Measurements from ENCODE around the gene ZER1. TPM values are rescaled to one million over a fixed set of nuclear protein-coding genes. Genes with fewer than 3 reads are reported as not detected.
"Not testable (repeated sequence)": the region's sequence is repeated elsewhere in the genome, so short reads cannot be mapped to it uniquely, and the experiment has no call there.

ZER1 gene
- total RNA-seq, 1 experiment from 2014 or later: 10.2 TPM

DNA sequence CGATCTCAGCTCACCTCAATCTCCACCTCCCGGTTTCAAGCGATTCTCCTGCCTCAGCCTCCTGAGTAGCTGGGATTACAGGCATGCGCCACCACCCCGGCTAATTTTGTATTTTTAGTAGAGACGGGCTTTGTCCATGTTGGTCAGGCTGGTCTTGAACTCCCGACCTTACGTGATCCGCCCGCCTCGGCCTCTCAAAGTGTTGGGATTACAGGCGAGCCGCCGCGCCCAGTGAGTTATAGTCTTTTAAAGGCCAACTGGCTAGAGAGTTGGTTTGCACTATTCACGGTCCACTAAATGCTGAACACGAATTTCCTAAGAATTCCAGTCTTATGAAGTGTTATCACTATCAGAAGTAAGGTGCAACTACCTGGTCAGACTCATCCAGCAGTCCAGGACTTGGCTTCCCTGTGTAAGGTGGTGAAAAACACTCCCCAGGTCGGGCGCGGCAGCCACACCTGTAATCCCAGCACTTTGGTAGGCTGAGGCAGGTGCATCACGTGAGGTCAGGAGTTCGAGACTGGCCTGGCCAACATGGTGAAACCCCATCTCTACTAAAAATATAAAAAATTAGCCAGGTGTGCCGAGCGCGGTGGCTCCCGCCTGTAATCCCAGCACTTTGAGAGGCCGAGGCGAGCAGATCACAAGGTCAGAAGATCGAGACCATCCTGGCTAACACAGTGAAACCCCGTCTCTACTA, 72.5 kb downstream of the ZER1 start:
- H3K27me3 ChIP-seq, DNase-seq, H3K4me3 ChIP-seq, H3K9me3 ChIP-seq: not testable (repeated sequence)
- H3K36me3 ChIP-seq: peaks cover 26% of the 10 kb centered on the region

DNA sequence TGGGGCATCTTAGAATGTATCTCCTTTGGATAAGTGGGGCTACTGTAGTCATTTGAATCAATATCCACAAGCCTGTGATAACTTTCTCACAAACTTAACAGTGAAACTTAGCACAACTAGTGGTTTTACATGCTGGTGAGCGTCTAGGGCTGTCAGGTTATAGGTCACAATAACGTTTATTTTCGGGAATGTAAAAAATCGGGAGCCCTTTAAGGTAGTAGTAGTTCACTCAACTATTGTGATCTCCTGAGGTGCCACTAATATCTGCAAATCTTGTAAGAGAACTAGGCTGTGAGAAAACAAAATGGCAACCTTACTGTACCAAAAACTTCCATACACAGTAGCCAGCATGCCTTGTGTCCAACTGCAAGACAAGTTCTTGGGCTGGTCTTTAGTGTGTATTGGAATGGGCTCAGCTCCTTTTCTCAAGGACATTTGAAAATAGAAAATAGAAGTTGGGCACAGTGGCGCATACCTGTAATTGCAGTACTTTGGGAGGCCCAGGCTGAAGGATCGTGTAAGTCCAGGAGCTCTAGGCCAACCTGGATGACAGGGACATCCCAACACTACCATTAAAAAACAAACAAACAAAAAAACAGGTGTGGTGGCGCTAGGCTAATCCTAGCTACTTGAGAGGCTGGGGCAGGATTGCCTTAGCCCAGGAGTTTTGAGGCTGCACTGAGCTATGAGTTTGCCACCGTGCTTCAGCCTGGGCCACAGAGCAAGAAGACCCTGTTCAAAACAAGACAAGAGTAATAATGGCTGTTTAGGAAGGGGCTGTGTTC, 74.6 kb downstream of the ZER1 start:
- Histone ChIP-seq H3K4me3 (no peak overlapping the region), H3K27me3 (no peaks in the 10 kb centered on the region), H3K9me3 (no peaks in the 10 kb centered on the region), H3K36me3 (peaks cover 46% of the 10 kb centered on the region)
- no peak for DNase-seq

DNA sequence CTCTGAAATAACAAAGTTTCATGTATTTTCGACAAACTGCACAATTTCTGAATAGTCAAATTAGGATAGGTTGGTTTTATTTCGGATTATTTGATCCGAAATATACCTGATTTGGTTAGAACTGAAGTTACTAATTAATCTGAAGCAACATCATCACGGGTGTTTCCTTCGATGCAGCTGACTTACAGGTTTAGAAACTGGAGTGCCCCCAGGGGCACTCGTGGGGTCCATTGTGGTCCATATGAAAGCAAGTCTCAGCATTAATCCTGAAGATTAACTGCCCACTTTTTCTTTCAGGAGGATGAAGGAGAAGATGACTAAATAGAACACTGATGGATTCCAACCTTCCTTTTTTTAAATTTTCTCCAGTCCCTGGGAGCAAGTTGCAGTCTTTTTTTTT, 77.4 kb downstream of the ZER1 start:
- Histone ChIP-seq H3K36me3 (peaks cover 66% of the 10 kb centered on the region), H3K4me3 (no peak overlapping the region), H3K9me3 (no peaks in the 10 kb centered on the region), H3K27me3 (no peaks in the 10 kb centered on the region)
- no peak for DNase-seq

DNA sequence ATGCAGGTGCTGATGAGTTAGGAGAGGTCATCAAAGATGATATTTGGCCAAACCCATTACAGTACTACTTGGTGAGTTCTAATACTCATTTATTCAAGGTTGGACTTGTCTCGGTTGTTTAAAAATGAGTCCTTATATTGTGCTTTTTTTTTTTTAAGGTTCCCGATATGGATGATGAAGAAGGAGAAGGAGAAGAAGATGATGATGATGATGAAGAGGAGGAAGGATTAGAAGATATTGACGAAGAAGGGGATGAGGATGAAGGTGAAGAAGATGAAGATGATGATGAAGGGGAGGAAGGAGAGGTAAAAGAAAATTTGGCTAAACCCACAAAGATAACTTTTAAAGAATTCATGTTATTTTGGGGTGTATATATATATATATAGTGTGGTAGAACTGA, 78.0 kb downstream of the ZER1 start:
- H3K9me3 ChIP-seq, H3K27me3 ChIP-seq, DNase-seq, H3K4me3 ChIP-seq: not testable (repeated sequence)
- H3K36me3 ChIP-seq: peaks cover 66% of the 10 kb centered on the region

DNA sequence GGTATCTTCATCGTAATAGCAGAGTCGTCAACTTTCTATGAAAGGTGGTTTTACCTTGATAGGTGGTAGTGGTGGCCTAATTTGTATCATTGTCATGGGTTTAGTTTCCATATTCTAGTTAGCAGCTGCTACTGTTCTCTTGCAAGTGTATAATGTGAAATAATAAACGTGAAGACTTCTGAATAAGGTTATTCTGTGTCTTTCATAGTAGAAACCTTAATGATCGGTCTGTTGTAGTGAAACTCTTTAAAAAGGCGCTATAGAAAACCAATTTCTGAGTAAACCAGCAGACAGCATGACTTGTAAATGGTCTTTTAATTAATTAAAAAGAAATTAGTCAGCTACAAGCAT, 81.1 kb downstream of the ZER1 start:
- Histone ChIP-seq H3K36me3 (peaks cover 48% of the 10 kb centered on the region), H3K27me3 (no peaks in the 10 kb centered on the region), H3K4me3 (peak overlapping the region; percentile 89), H3K9me3 (no peaks in the 10 kb centered on the region)
- DNase-seq: no peak

DNA sequence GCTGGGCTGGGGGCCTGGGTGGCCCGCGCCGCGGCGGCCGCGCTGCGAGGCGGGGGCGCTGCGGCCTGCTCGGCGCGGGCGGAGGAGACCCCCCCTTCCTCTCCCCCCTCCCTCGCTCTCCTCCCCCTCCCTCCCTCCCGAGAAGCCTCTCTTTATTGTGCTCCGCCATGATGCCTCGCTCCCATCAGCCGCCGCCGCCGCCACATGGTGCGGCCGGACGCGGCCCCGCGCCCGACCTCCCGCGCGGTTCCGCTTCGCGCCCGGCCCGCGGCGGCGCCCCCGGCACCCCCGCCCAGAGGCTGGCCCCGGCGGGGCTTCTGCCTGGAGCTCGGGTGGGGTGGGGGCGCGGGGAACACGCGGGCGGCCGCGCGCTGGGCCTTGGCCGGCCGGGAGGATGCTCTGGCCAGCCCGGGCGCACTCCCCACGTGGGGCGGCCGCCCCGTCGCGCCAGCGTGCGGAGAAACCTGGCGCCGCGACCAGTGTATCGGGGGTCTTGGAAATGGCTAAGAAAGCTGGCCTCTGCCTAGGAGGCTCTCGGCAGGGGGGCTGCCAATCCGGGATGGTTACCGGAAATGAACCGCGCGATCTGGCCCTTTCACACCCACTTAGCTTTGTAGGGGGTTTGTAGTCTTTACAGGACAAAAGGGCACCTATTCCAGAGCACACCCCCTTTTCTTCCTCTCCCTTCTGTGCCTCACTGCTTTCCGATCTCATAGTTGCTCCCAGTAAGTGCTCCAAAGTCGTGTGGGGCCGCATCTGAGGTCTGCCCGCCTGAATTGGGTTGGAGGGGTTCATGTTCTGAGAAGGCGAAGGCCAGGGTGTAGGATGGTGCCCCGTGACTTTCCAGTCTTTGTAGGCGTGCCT, 81.7 kb downstream of the ZER1 start:
- H3K36me3 ChIP-seq: peaks cover 43% of the 10 kb centered on the region
- H3K9me3 ChIP-seq: no peaks in the 10 kb centered on the region
- DNase-seq: peak; percentile 46
- peak overlapping the region; percentile 89 for H3K4me3 ChIP-seq
- no peaks in the 10 kb centered on the region for H3K27me3 ChIP-seq

DNA sequence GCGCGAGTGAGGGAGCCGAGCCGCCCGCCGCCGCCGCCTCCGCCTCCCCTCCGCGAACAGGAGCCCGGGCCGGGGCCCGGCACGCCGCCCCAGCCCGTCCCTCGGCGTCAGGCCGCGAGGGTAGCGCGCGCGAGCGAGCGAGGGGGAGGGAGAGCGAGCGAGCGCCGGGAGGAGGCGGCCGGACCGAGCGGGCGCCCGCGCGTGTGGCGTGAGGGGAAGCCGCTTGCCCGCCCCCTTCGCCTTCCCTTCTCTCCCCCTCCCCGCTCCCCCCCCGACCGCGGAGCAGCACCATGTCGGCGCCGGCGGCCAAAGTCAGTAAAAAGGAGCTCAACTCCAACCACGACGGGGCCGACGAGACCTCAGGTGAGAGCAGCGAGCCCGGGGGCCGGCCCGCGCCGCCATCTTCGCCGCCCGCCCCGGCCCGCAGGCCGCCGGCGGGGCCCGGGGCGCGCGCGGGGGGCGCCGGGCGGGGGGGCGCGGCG, 82.4 kb downstream of the ZER1 start:
- no peaks in the 10 kb centered on the region for H3K9me3 ChIP-seq
- H3K4me3 ChIP-seq: peak overlapping the region; percentile 53
- H3K27me3 ChIP-seq: no peaks in the 10 kb centered on the region
- no peak for DNase-seq
- H3K36me3 ChIP-seq: peaks cover 41% of the 10 kb centered on the region

DNA sequence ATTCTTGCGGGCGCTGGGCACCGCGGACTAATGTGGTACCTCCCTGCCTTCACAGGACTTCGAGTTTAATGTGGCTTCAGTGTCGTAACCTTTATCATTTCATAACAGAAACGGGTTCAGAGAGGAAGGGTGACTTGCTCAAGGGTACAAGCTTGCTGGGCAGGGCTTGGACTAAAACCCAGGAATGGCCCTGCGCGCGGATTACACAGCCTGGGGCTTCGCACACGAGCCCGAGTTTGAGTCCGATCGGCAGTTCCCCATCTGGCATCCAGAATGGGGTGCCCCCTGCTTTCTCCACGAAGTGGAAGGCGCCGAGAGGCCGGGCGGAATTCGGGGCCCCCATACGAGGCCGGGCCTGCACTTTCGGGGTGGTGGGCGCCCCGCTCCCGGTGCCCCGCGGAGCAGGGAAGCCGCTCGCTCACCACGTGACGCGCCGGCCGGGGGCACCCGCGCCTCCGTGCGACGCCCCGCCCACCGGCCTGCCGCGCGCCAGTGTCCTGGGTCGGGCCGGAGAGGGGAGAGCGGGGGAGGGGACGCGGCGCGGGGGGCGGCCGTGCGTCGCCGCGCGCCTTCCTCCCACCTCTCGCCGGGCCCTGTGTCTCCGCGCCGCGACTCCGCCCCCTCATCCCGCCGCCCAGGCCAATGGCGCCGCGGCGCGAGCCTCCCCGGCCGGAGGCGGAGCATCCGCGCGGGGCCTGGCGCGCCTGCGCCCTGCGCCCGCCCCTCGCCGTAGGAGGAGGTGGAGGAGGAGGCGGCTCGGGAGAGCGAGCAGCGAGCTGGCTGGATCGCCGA, 83.0 kb downstream of the ZER1 start, which contains the start of gene SET:
Gene SET, plus strand, starts transcription at position 722 of the 792 bp plus-strand sequence. CDS start 361 bp downstream, outside the sequence.
- Histone ChIP-seq H3K36me3 (peaks cover 34% of the 10 kb centered on the region), H3K27me3 (no peaks in the 10 kb centered on the region), H3K9me3 (no peaks in the 10 kb centered on the region), H3K4me3 (peak within 1 kb of the TSS; percentile 89)
- DNase-seq: peak; percentile 94

DNA sequence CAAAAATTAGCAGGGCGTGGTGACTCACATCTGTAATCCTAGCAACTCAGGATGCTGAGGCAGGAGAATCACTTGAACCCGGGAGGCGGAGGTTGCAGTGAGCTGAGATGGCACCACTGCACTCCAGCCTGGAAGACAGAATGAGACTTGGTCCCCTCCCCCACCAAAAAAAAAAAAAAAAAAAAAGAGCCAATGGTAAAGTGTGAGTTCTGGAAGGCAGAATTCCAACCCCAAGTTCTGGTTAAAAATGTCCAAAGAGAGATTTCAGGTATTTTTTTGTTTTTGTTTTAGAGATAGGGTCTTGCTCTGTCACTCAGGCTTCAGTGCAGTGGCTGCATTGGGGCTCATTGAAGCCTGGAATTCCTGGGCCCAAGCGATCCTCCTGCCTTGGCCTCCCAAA, 84.3 kb downstream of the ZER1 start:
- no peak for DNase-seq
- no peak overlapping the region for H3K4me3 ChIP-seq
- no peaks in the 10 kb centered on the region for H3K27me3 ChIP-seq
- H3K9me3 ChIP-seq: no peaks in the 10 kb centered on the region
- H3K36me3 ChIP-seq: peaks cover 22% of the 10 kb centered on the region

DNA sequence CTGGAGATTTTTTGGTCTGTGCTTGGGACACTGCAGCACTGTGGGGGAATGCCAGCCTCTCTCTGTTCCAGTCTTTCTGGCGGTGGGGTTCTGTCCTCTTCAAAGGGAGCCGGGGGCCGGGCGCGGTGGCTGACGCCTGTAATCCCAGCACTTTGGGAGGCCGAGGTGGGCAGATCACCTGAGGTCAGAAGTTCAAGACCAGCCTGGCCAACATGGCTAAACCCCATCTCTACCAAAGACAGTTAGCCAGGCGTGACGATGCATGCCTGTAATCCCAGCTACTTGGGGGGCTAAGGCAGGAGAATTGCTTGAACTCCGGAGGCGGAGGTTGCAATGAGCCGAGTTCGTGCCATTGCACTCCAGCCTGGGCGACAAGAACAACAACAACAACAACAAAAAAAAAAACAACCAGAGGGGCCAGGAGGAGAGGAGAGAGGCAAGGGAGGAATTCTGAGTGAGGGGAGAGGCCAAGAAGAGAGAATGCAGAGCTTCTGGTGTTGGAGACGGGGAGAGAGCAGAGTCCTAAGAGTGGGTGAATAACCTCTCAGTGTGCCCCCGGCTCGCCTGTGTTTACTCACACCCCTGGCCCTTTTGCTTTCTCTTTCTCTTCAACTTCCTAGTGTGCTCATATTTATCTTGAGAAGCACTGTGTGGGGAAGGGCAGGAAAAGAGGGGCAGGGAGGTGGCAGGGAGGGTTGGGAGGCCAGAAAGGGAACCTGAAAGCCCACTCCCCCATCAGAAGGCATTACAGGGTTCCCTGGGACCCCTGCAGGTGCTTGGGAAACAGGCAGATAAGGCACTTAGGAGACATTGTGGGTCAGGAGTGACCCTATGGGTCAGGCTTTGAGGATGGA, 85.9 kb downstream of the ZER1 start:
- no peak for DNase-seq
- H3K4me3 ChIP-seq: no peak overlapping the region

DNA sequence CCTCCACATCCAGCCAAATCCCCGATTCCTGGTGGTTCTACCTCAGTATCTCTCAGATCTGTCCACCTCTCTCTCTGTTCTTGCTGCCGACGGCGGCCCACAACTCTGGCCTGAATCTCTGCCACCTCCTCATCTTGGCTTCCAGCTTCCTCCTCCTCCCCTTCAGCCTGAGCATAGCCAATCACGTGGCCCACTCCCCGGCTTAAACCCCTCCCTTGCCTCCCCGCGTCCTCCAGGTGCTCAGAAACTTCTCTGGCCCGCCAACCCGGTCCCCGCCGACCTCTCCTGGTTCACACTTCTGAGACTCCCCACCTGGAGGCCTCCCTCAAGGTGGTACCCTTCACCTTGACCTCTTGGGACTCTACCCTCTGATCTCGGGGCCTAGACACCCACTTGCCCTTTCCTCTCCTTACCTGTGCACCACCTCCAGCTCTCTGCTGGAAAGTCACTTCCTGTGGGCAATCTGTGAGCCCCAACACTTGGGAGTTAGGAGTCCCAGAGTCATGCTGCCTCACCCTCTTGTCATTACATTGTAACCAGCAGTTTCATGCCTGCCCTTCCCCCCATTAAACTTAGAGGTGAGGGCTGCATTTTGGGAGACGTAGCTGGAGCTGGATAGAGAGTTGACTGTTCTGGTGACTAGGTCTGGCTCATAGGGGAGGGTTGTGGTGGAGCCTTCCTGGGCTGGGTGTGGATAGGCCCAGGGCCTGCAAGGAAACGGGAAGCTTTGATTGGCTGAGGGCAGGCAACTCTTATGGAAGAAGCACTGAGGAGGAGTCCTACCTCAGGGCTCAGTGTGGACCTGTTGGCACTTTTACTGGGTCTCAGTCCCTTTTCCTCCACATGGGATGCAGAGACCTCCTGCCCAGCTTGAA, 87.2 kb downstream of the ZER1 start:
- Histone ChIP-seq H3K9me3 (no peaks in the 10 kb centered on the region), H3K4me3 (peak overlapping the region; percentile 68), H3K27me3 (no peaks in the 10 kb centered on the region), H3K36me3 (no peaks in the 10 kb centered on the region)
- peak; percentile 83 for DNase-seq

More for the DNA sequence above, 85.9 kb downstream of the ZER1 start:
- H3K9me3 ChIP-seq: no peaks in the 10 kb centered on the region
- H3K36me3 ChIP-seq: peaks cover 8% of the 10 kb centered on the region
- no peaks in the 10 kb centered on the region for H3K27me3 ChIP-seq

DNA sequence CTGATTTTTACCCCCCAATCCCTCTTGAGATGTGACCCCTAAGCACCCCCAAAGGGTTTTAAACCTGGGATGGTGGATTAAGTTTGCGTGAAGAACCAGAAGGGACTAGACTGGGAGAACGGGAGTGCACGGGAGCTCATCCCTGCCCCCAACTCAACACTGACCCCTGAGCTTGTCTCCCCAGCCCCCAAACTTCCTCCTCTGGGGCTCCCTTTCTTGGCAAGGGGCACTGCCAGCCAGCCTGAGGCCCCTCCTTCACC, 87.7 kb downstream of the ZER1 start:
- H3K9me3 ChIP-seq: no peaks in the 10 kb centered on the region
- H3K36me3 ChIP-seq: no peaks in the 10 kb centered on the region
- peak overlapping the region; percentile 68 for H3K4me3 ChIP-seq
- no peaks in the 10 kb centered on the region for H3K27me3 ChIP-seq
- DNase-seq: no peak

DNA sequence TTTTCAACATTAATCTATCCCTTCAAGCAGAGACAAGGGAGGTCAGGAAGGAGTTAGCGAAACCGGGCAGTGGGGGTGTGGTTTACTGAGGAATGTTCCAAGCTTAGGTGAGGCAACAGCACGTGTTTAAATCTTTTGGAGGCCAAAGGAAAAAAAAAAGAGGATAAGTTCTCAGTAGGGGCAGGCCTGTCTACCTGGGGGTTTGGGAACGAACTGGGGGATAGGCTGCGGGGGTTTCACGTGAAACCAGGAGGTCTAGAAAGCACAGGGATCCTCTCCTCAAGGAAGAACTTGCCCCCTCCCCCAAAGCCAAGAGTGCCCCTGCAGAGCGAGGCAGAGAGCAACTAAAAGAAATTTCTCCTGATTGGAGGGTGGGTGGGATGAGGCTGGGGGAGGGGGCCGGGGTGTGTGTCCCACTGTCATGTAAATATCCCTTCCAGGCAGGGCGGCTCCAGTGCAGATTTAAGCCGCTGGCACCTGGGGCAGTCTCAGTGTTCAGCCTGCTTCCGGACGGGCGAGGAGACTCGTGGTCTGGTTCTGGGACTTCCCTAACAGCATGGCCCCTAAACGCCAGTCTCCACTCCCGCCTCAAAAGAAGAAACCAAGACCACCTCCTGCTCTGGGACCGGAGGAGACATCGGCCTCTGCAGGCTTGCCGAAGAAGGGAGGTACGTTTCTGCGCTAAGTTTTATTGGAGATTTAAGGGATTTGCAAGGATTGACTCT, 88.2 kb downstream of the ZER1 start:
- Histone ChIP-seq H3K36me3 (no peaks in the 10 kb centered on the region), H3K9me3 (no peaks in the 10 kb centered on the region), H3K27me3 (no peaks in the 10 kb centered on the region), H3K4me3 (peak overlapping the region; percentile 68)
- DNase-seq: peak; percentile 46
